CD14-positive monocyte (primary cell): ENCODE measurements around the gene KIAA0232. TPM values are rescaled to one million over a fixed set of nuclear protein-coding genes. Genes with fewer than 3 reads are reported as not detected.
A peak's percentile ranks its signal among the peaks of the same experiment; 100 is the strongest.

Experiments
- DNase-seq, 3 donors: peaks; one replicate each; pipeline ENCODE4 v3.0.0-alpha.2; 2011 to 2022
- H2AFZ ChIP-seq: 2 replicates; pipeline ENCODE4 v1.6.0; 2012; ENCODE audit warnings: mild to moderate bottlenecking, low read depth, low read length, inconsistent platforms; ENCODE audit not compliant: insufficient read depth, poor library complexity, severe bottlenecking
- H3K27ac ChIP-seq, 2 donors: 1 replicate in 1 of 2; 2 replicates in 1 of 2; pipeline ENCODE4 v1.5.1; 2012 to 2013; ENCODE audit warnings: low read length in 2 of 2, control low read depth in 1 of 2, inconsistent platforms in 1 of 2, low read depth in 1 of 2, mild to moderate bottlenecking in 1 of 2
- H3K27me3 ChIP-seq, 2 donors: one replicate each; pipeline versions ENCODE4 v1.6.0 to v1.6.1; 2011 to 2013; ENCODE audit warnings: low read length in 2 of 2; ENCODE audit not compliant: control insufficient read depth in 2 of 2, insufficient read depth in 2 of 2
- H3K36me3 ChIP-seq, 2 donors: replicated peaks in 1 of 2; 1 replicate in 1 of 2; 2 replicates in 1 of 2; pipeline versions ENCODE4 v1.5.1 to v1.6.1; 2012 to 2013; ENCODE audit warnings: low read length in 2 of 2, control low read depth in 1 of 2, inconsistent platforms in 1 of 2, mild to moderate bottlenecking in 1 of 2; ENCODE audit not compliant: insufficient read depth in 2 of 2, control insufficient read depth in 1 of 2
- H3K4me1 ChIP-seq, 2 donors: 1 replicate in 1 of 2; 2 replicates in 1 of 2; pipeline versions ENCODE4 v1.5.1 to v1.6.1; 2012 to 2013; ENCODE audit warnings: low read length in 2 of 2, control low read depth in 1 of 2, inconsistent platforms in 1 of 2, mild to moderate bottlenecking in 1 of 2, moderate library complexity in 1 of 2; ENCODE audit not compliant: insufficient read depth in 2 of 2, control insufficient read depth in 1 of 2
- H3K4me2 ChIP-seq: replicated peaks from 2 replicates; pipeline ENCODE3; 2012; ENCODE audit warnings: low read length, moderate library complexity, mild to moderate bottlenecking; ENCODE audit not compliant: poor library complexity, severe bottlenecking; ENCODE audit errors: extremely low read depth
- H3K4me3 ChIP-seq, 3 experiments: fragments of 200-600 bp in 1 of 3; sonication (generic) in 1 of 3; replicated peaks in 1 of 3; 1 replicate in 2 of 3; 2 replicates in 1 of 3; pipeline ENCODE4 v1.5.1; 2011 to 2013; ENCODE audit warnings: low read length in 3 of 3, mild to moderate bottlenecking in 3 of 3, control low read depth in 2 of 3, low read depth in 2 of 3, inconsistent platforms in 1 of 3, moderate library complexity in 1 of 3
- H3K79me2 ChIP-seq: 2 replicates; pipeline ENCODE4 v1.6.0; 2012; ENCODE audit warnings: mild to moderate bottlenecking, control low read depth, inconsistent platforms, low read length, moderate library complexity; ENCODE audit not compliant: insufficient read depth
- H3K9ac ChIP-seq: 2 replicates; pipeline ENCODE4 v1.6.0; 2017; ENCODE audit warnings: low read length, mild to moderate bottlenecking; ENCODE audit not compliant: insufficient read depth, poor library complexity, severe bottlenecking
- H3K9me3 ChIP-seq, 2 donors: replicated peaks in 1 of 2; 1 replicate in 1 of 2; 2 replicates in 1 of 2; pipeline versions ENCODE4 v1.5.1 to v1.6.1; 2012 to 2013; ENCODE audit warnings: low read length in 2 of 2, control low read depth in 1 of 2; ENCODE audit not compliant: control insufficient read depth in 1 of 2, insufficient read depth in 1 of 2
- H4K20me1 ChIP-seq: 2 replicates; pipeline ENCODE4 v1.6.0; 2012; ENCODE audit warnings: mild to moderate bottlenecking, low read length, control low read depth, moderate library complexity; ENCODE audit not compliant: insufficient read depth
- H3K27ac Mint-ChIP-seq, 7 donors: one replicate each; pipeline ENCODE4 v1.8.0; 2020; ENCODE audit warnings: mild to moderate bottlenecking in 7 of 7, mixed read lengths in 7 of 7, moderate library complexity in 6 of 7, inconsistent platforms in 2 of 7
- H3K27me3 Mint-ChIP-seq, 3 donors: one replicate each; pipeline ENCODE4 v1.8.0; 2021 to 2022; ENCODE audit warnings: low read depth in 3 of 3, mild to moderate bottlenecking in 3 of 3, mixed read lengths in 3 of 3, moderate library complexity in 3 of 3, inconsistent platforms in 1 of 3
- H3K36me3 Mint-ChIP-seq, 2 donors: one replicate each; pipeline ENCODE4 v1.8.0; 2020; ENCODE audit warnings: mixed read lengths in 2 of 2, inconsistent platforms in 1 of 2, mild to moderate bottlenecking in 1 of 2
- H3K4me1 Mint-ChIP-seq: one replicate; pipeline ENCODE4 v1.8.0; 2020; ENCODE audit warnings: mild to moderate bottlenecking, mixed read lengths
- H3K4me3 Mint-ChIP-seq, 2 donors: one replicate each; pipeline ENCODE4 v1.8.0; 2020; ENCODE audit warnings: mild to moderate bottlenecking in 2 of 2, mixed read lengths in 2 of 2, moderate library complexity in 1 of 2
- H3K9me3 Mint-ChIP-seq, 7 donors: one replicate each; pipeline ENCODE4 v1.8.0; 2020 to 2022; ENCODE audit warnings: mixed read lengths in 7 of 7, mild to moderate bottlenecking in 6 of 7, moderate library complexity in 6 of 7, inconsistent platforms in 2 of 7
- CTCF ChIP-seq: fragments of 200-600 bp; IDR thresholded peaks from one replicate; pipeline ENCODE4 v1.8.0; 2022; ENCODE audit warnings: antibody characterized with exemption, mild to moderate bottlenecking
- WGBS: methylation state at CpG from one replicate; pipeline ENCODE4 v1.1.5; 2013; ENCODE audit warnings: missing lambda C conversion rate; ENCODE audit not compliant: insufficient coverage; 5-methylcytosine and 5-hydroxymethylcytosine counted together
- intact Hi-C, 2 donors: fragments of 100-400 bp; cut with micrococcal nuclease; formaldehyde crosslinking; loops; one replicate each; pipeline versions ENCODE4 v1.15.0 to v1.15.1; 2023
- polyA plus RNA-seq, 3 donors: library from polyadenylated mRNA; depleted of rRNA in 1 of 3; unstranded in 2 of 3; stranded (reverse) in 1 of 3; fragments of 300-500 nt in 2 of 3; fragments of >200 nt in 1 of 3; fragmentation: Illumina TruSeq in 2 of 3; gene quantifications; 1 replicate in 2 of 3; 2 replicates in 1 of 3; pipeline ENCODE4 v1.2.3, GENCODE V29; 2012 to 2021

KIAA0232 gene
- polyA plus RNA-seq, 3 donors: 12.3 to 27.3 (median 20.6) TPM

GRCh38 chr4:6799091-6799490 lies 16.6 kb downstream of the KIAA0232 start:
- H3K27me3 Mint-ChIP-seq: peaks cover 0 to 4% (median 0%) of the 10 kb centered on the region in 3 donors
- Histone ChIP-seq H3K9me3 (no peaks in the 10 kb centered on the region), H3K36me3 (peaks cover 4 to 36% of the 10 kb centered on the region in 2 donors), H3K4me1 (peaks cover 0 to 4% of the 10 kb centered on the region in 2 donors), H2AFZ (no peak overlapping the region), H3K9ac (no peak overlapping the region), H3K4me3 (no peak overlapping the region), H4K20me1 (peaks cover 89% of the 10 kb centered on the region), H3K27me3 (no peaks in the 10 kb centered on the region), H3K4me2 (no peak overlapping the region), H3K27ac (no peak overlapping the region), H3K79me2 (peaks cover 100% of the 10 kb centered on the region)
- H3K27ac Mint-ChIP-seq: peak overlapping the region in 2 of 7 donors; percentile 4 to 11
- TF ChIP-seq CTCF: no peak
- no peaks in the 10 kb centered on the region for H3K9me3 Mint-ChIP-seq
- H3K4me3 Mint-ChIP-seq: no peak overlapping the region
- intact Hi-C loops: no loop called here
- no peak for DNase-seq
- H3K36me3 Mint-ChIP-seq: peaks cover 17 to 41% of the 10 kb centered on the region in 2 donors
- 100% methylated on average over 1 of the region's 3 CpGs for WGBS
- peaks cover 31% of the 10 kb centered on the region for H3K4me1 Mint-ChIP-seq

GRCh38 chr4:6802025-6802424 lies 19.5 kb downstream of the KIAA0232 start:
- no peak overlapping the region for H3K9ac ChIP-seq
- H3K36me3 ChIP-seq: peaks cover 0 to 16% of the 10 kb centered on the region in 2 donors
- WGBS: 98% methylated on average over 6 of the region's 8 CpGs
- peaks cover 7 to 23% of the 10 kb centered on the region in 2 donors for H3K36me3 Mint-ChIP-seq
- peaks cover 98% of the 10 kb centered on the region for H3K79me2 ChIP-seq
- DNase-seq: no peak
- no peak overlapping the region for H3K4me2 ChIP-seq
- H3K4me3 Mint-ChIP-seq: no peak overlapping the region
- H4K20me1 ChIP-seq: peaks cover 60% of the 10 kb centered on the region
- H3K4me1 Mint-ChIP-seq: peaks cover 36% of the 10 kb centered on the region
- no peaks in the 10 kb centered on the region for H3K9me3 ChIP-seq
- peaks cover 0 to 4% (median 0%) of the 10 kb centered on the region in 3 donors for H3K27me3 Mint-ChIP-seq
- TF ChIP-seq CTCF: no peak
- H3K27ac Mint-ChIP-seq: peak overlapping the region in 4 of 7 donors; percentile 15 to 39 (median 28)
- H3K27me3 ChIP-seq: no peaks in the 10 kb centered on the region
- intact Hi-C loops: no loop called here
- no peaks in the 10 kb centered on the region for H3K9me3 Mint-ChIP-seq
- no peak overlapping the region for H2AFZ ChIP-seq
- H3K4me3 ChIP-seq: no peak overlapping the region
- H3K27ac ChIP-seq: peak overlapping the region in 1 of 2 donors; percentile 34
- H3K4me1 ChIP-seq: peaks cover 22 to 26% of the 10 kb centered on the region in 2 donors
